Daoy (cell line): ENCODE measurements around the gene C19orf33. TPM values are rescaled to one million over a fixed set of nuclear protein-coding genes. Genes with fewer than 3 reads are reported as not detected.
A peak's percentile ranks its signal among the peaks of the same experiment; 100 is the strongest.

Experiments
- DNase-seq: peaks from one replicate; pipeline ENCODE4 v3.0.0-alpha.2; 2015; ENCODE audit warnings: low read depth
- total RNA-seq: library from RNA; depleted of rRNA; stranded (reverse); fragments of >200 nt; shearing (Covaris generic); gene quantifications from 2 replicates; pipeline ENCODE4 v1.2.3, GENCODE V29; 2014

C19orf33 gene
- total RNA-seq, 1 experiment from 2014 or later: 2.7 TPM

DNA sequence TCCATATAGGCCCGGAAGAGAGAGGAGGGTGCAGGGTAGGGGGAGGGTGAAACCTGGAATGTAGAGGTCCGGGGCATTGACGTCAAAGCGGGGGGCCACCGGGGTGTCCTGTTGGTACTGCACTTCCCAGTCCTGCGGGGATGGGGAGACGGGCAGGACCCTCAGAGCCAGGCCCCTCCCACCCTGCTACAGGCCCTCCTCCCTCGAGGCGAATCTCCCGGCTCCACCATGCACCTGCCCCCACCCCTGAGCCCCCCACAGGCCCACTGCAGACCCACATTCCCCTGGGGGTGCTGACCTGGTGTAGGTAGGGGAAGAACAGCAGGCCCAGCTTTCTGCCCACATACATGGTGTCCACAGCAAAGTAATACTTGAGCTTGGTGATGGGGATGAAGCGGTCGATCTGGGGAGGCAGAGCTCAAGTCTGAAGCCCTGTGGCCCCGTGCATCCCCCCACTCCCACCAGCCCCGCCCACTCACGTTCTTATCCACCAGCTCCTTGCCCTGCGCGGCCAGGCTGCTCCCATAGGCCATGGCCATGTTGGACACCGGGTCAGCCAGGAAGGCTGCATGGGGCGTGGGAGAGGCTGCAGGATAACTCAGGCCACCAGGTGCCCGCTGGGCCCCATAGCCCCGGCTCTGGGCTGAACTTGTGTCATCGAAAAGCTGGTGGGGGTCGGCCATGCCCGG is 5.0 kb downstream of the C19orf33 start:
- no peak for DNase-seq

DNA sequence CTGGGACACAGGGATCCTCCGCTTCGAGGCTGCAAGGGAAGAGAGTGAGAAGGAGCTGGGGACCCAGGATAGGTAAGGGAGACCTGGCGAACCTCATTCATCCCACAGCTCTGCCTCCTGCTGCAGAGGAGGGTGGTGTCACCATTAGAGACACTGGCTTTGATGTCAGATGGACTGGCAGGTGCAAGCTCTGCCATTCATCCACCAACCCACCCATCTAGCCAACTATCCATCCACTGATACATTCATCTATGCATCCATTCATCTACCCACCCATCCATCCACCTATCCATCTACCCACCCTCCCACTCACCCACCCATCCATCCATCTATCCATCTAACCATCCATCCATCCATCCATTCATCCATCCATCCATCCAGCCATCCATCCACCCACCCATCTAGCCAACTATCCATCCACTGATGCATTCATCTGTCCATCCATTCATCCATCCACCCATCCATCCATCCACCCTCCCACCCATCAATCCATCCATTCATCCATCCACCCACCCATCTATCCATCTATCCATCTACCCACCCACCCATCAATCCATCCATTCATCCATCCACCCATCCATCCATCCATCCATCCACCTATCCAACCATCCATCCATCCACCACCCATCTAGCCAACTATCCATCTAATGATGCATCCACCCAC is 5.7 kb downstream of the C19orf33 start:
- no peak for DNase-seq

DNA sequence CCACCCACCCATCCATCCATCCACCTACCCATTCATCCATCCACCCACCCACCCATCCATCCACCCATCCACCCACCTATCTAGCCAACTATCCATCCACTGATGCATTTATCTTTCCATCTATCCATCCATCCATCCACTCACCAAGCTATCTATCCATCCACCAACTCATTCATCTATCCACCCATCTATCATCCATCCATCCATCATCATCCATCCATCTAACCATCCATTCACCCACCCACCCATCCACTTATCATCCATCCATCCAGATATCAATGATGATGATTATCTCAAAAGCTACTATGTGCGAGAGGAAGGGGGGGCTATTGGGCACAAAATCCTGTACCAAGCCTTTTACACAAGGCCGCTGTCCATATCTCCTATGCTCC is 6.2 kb downstream of the C19orf33 start:
- DNase-seq: no peak

DNA sequence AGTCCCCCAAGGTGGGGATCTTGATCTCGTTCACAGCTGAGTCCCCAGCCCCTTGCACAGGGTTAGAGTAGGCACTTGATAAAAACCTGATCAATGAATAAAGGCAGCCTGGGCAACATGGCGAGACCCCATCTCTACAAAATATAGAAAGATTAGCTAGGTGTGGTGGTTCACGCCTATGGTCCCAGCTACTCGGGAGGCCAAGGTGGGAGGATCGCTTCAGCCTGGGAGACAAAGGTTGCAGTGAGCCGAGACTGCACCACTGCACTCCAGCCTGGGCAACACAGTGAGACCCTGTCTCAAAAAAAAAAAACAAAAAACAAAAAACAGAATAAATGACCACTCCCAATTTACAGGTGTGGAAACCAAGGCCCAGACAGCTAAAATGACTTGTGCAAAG is 6.9 kb downstream of the C19orf33 start:
- no peak for DNase-seq

DNA sequence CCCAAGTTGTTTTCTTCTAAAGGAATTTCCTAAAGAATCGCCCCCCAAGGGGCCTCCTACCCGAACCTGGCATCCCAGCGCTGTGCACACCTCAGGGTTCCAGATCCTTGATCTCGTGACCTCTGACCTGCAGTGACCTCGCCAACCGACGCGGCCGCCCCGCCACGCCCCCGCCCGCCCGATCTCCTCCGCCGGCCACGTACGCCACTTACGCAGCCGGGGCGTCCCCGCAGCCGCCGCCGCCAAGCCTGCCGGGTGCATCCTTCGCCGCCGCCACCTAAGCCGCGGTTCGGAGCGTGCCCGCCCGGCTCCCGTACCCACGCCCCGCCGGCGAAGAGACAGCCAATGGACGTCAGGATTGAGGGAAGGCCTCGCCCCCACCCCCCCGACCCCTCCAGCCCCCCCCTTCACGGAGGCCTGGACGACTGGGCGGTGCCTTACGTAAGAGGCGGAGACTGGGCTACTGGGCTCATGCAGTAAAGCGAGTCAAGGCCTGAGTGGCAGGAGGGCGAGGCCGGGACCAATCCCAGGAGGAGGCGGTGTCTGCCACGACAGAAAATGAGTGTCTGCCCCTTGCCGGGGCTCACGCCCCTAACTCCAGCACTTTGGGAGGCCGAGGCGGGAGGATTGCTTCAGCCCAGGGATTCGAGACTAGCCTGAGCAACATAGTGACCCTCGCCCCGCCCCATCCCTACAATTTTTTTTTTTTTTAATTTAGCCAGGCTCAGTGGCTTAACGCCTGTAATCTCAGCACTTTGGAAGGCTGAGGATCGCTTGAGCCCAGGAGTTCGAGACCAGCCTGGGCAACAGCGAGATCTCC is 11.8 kb downstream of the C19orf33 start, which contains the start of gene YIF1B:
Gene YIF1B (minus strand): TSS at position 291 of the 820 bp plus-strand sequence. CDS start 30 bp downstream, at position 261.
- peak; percentile 99 for DNase-seq

DNA sequence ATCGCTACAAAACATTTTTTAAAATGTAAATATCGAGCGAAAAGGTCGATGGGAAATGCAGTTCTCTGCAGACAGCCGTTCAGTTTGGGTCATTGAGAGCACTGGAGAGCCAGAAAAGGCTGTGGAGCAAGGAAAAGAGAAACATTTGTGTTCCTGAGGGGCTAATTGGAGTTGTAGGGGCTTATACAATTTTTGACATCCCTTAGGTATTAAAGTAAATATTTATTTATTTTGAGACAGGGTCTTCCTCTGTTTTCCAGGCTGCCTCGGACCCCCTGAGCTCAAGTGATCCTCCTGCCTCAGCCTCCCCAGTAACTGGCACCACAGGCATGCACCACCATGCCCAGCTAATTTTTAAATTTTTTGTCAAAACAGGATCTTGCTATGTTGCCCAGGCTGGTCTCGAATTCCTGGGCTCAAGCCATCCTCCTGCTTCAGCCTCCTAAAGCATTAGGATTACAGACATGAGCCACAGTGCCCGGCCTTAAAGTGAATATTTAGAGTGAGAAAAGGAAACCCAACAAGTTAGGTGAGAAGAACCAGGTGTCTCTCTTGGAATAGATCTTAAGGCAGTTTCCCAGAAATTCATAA is 12.5 kb downstream of the C19orf33 start:
- DNase-seq: no peak

GRCh38 chr19:38317104-38317612 is 13.1 kb downstream of the C19orf33 start:
- DNase-seq: no peak

DNA sequence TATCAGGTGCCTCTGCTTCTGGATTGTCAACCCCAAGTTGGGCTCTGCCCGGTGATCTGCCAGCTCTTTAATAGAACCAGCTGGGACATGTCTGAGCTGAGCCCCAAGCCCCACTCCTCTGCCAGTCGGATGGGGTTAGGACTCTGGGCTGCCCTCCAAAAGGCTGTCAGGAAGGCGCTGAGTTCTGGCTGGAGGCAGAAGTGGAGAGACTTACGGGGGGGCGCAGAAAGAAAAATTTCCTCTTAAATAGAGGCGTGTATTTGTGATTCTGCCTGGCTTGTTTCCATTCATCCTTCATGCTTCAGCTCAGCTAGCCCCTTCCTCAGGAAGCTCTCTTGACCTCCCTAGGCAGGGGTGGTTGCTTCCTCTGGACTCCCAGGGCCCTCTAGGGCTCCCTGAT is 14.6 kb downstream of the C19orf33 start:
- DNase-seq: no peak

GRCh38 chr19:38319421-38320258 is 15.6 kb downstream of the C19orf33 start, which contains the start of gene KCNK6:
KCNK6 (plus strand) TSS chr19:38319845; CDS start chr19:38319951, 106 bp downstream.
- peak; percentile 55 for DNase-seq

GRCh38 chr19:38320969-38321339 is 16.9 kb downstream of the C19orf33 start:
- DNase-seq: no peak

DNA sequence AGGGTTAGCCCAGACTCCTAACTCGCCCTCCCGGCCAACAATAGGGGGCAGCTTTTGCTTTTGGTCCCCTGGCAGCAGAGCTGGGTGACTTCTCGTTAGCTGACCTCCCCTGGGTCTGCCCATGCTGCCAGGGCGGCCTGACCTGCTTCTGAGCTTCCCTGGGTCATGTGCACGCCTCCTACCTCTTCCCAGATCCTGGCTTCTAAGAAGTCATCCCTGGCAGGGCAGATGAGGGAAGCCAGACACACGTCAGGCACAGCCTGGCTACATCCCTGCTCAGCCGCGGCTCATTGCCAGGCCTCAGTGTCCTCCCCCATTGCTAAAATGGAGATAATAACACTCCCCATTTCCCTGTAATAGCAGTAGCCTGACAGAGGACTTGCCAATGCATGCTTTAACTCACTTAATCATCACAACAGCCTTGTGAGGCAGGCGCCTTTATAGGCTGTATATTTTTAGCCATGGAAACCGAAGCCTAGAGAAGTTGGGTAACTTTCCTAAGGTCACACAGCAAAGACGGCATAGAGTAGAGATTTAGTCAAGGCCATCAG is 17.7 kb downstream of the C19orf33 start:
- DNase-seq: no peak

DNA sequence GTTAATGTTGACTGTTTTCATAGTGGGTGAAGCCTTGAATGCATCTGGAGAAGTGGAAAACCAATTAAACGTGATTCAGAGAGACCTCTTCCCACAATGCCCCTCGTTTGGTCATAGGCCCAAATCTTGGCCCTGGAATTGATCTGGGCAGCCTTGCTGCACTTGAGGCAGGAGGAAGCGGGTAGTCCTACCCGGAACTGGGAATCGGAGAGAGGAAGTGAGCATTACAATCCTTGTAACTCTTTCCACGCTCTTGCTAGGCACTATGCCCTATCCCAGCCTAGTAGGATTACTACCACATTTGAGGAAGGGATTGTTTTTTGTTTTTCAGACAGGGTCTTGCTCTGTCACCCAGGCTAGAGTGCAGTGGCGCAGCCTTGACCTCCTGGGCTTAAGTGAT is 19.2 kb downstream of the C19orf33 start:
- no peak for DNase-seq

- DNase-seq: no peak
These were observed 20.4 kb downstream of the C19orf33 start for GRCh38 chr19:38324431-38324830.

DNA sequence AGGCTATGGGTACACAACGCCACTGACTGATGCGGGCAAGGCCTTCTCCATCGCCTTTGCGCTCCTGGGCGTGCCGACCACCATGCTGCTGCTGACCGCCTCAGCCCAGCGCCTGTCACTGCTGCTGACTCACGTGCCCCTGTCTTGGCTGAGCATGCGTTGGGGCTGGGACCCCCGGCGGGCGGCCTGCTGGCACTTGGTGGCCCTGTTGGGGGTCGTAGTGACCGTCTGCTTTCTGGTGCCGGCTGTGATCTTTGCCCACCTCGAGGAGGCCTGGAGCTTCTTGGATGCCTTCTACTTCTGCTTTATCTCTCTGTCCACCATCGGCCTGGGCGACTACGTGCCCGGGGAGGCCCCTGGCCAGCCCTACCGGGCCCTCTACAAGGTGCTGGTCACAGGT is 22.5 kb downstream of the C19orf33 start:
- DNase-seq: no peak

DNA sequence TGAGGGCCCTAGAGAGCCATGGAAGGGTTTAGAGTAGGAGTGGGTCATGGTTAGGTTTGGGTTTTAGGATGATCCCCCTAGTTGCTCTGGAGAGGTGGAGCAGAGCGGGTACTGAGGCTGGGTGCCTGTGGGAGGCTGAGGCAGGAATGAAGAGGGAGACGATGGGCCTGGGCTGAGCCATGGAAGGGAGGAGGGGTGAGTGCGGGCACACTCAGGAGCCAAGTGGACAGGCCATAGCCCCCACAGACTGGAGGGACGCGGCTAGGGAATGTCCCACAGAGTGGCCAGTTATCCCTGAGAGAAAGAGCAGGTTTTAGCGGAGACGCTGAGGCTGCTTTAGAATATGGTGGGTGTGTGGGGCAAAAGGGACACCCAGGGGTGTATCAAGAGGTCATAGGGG is 25.6 kb downstream of the C19orf33 start:
- DNase-seq: no peak

GRCh38 chr19:38331728-38332127 is 27.7 kb downstream of the C19orf33 start:
- DNase-seq: no peak

- no peak for DNase-seq
These were observed 29.2 kb downstream of the C19orf33 start for GRCh38 chr19:38333245-38333644.

GRCh38 chr19:38335949-38336637 is 32.0 kb downstream of the C19orf33 start:
- peak; percentile 98 for DNase-seq

- DNase-seq: peak; percentile 96
These were observed 32.7 kb downstream of the C19orf33 start for GRCh38 chr19:38336638-38337359.

DNA sequence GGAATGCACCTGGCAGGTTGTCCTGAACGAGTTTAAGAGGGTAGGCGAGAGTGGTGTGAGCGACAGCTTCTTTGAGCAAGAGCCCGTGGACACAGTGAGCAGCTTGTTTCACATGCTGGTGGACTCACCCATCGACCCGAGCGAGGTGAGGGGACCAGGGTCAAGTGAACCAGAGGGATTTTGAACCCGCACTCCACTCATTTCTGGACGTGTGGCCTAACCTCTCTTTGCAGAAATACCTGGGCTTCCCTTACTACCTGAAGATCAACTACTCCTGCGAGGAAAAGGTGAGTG is 33.3 kb downstream of the C19orf33 start:
- no peak for DNase-seq
